ENCODE results near the gene USH1C. TPM values are rescaled to one million over a fixed set of nuclear protein-coding genes. Genes with fewer than 3 reads are reported as not detected.

Gene USH1C
- total RNA-seq, 1 donor: not detected

- TF ChIP-seq CTCF (IDR thresholded peaks at IDR 0.05; ENCODE audit: insufficient read depth, low read length): no peak
- no peak overlapping the region for H3K4me3 ChIP-seq (ENCODE audit: low read depth, low read length)
- no peak for DNase-seq (ENCODE audit: low read depth)
Observed at GRCh38 chr11:17490938-17491337, 53.3 kb downstream of the USH1C start.

GRCh38 chr11:17490232-17490631, 54.0 kb downstream of the USH1C start:
- no peak for DNase-seq (ENCODE audit: low read depth)
- no peak overlapping the region for H3K4me3 ChIP-seq (ENCODE audit: low read depth, low read length)
- no peak for TF ChIP-seq CTCF (IDR thresholded peaks at IDR 0.05; ENCODE audit: insufficient read depth, low read length)

GRCh38 chr11:17489751-17490150, 54.5 kb downstream of the USH1C start:
- H3K4me3 ChIP-seq (ENCODE audit: low read depth, low read length): no peak overlapping the region
- DNase-seq (ENCODE audit: low read depth): no peak
- TF ChIP-seq CTCF (IDR thresholded peaks at IDR 0.05; ENCODE audit: insufficient read depth, low read length): no peak

- no peak overlapping the region for H3K4me3 ChIP-seq (ENCODE audit: low read depth, low read length)
- no peak for TF ChIP-seq CTCF (IDR thresholded peaks at IDR 0.05; ENCODE audit: insufficient read depth, low read length)
- DNase-seq (ENCODE audit: low read depth): no peak
Observed at GRCh38 chr11:17488563-17488962, 55.7 kb downstream of the USH1C start.

- DNase-seq (ENCODE audit: low read depth): no peak
- H3K4me3 ChIP-seq (ENCODE audit: low read depth, low read length): no peak overlapping the region
- no peak for TF ChIP-seq CTCF (IDR thresholded peaks at IDR 0.05; ENCODE audit: insufficient read depth, low read length)
Observed at GRCh38 chr11:17486646-17487045, 57.6 kb downstream of the USH1C start.

GRCh38 chr11:17483505-17483904, 60.7 kb downstream of the USH1C start:
- no peak for TF ChIP-seq CTCF (IDR thresholded peaks at IDR 0.05; ENCODE audit: insufficient read depth, low read length)
- H3K4me3 ChIP-seq (ENCODE audit: low read depth, low read length): no peak overlapping the region
- DNase-seq (ENCODE audit: low read depth): no peak

GRCh38 chr11:17481905-17482304, 62.3 kb downstream of the USH1C start:
- no peak for TF ChIP-seq CTCF (IDR thresholded peaks at IDR 0.05; ENCODE audit: insufficient read depth, low read length)
- H3K4me3 ChIP-seq (ENCODE audit: low read depth, low read length): no peak overlapping the region
- no peak for DNase-seq (ENCODE audit: low read depth)
